Measurements from ENCODE around the gene ASB11. TPM values are rescaled to one million over a fixed set of nuclear protein-coding genes. Genes with fewer than 3 reads are reported as not detected.

ASB11 gene
- polyA plus RNA-seq, 1 donor (not counting 4 experiments of a cell fraction or from before 2014, with no cell fraction given), result not detected

GRCh38 chrX:15320297-15320696 lies 4.9 kb upstream of the ASB11 start:
- no peak for FAIRE-seq
- Histone ChIP-seq H3K4me2 (ENCODE audit: control insufficient read depth, extremely low read depth, insufficient read depth, low read depth, low read length) (no peak overlapping the region), H3K27me3 (ENCODE audit: control insufficient read depth, extremely low read depth, insufficient read depth, low read length) (no peaks in the 10 kb centered on the region), H4K20me1 (ENCODE audit: control insufficient read depth, extremely low read depth, insufficient read depth, low read length) (no peaks in the 10 kb centered on the region), H2AFZ (ENCODE audit: control insufficient read depth, low read length) (no peak overlapping the region), H3K9me1 (ENCODE audit: control insufficient read depth, extremely low read depth, insufficient read depth, low read length) (no peaks in the 10 kb centered on the region), H3K27ac (ENCODE audit: control insufficient read depth, insufficient read depth, low read length) (no peak overlapping the region), H3K79me2 (ENCODE audit: control insufficient read depth, insufficient read depth, low read length) (no peaks in the 10 kb centered on the region), H3K4me1 (ENCODE audit: control insufficient read depth, extremely low read depth, insufficient read depth, low read length) (no peaks in the 10 kb centered on the region), H3K9me3 (ENCODE audit: control insufficient read depth, low read depth, low read length) (no peaks in the 10 kb centered on the region), H3K9ac (ENCODE audit: control insufficient read depth, extremely low read depth, insufficient read depth, low read length) (no peak overlapping the region), H3K36me3 (ENCODE audit: control insufficient read depth in 2 of 2, extremely low read depth in 1 of 2, insufficient read depth in 2 of 2, low read length in 2 of 2) (peaks cover 0 to 2% of the 10 kb centered on the region in 2 experiments), H3K4me3 (ENCODE audit: control insufficient read depth in 2 of 3, extremely low read depth in 1 of 3, insufficient read depth in 2 of 3, low read depth in 1 of 3, low read length in 3 of 3) (no peak overlapping the region)
- no peak for DNase-seq (ENCODE audit: low read depth, low spot score)
- dilution Hi-C loops (cut with MboI; ENCODE audit: extremely low pct_ligation_motif_present, low sequenced_read_pairs), result no loop called here
- no peak for TF ChIP-seq EZH2 (IDR thresholded peaks at IDR 0.05; ENCODE audit: low read length)
- no peak for TF ChIP-seq CTCF (optimal IDR thresholded peaks at IDR 0.05 in 1 of 3, IDR thresholded peaks at IDR 0.05 in 1 of 3, conservative IDR thresholded peaks at IDR 0.05 in 1 of 3; ENCODE audit: extremely low read depth in 1 of 3, insufficient read depth in 2 of 3, low read length in 3 of 3)

GRCh38 chrX:15319075-15319474 lies 3.6 kb upstream of the ASB11 start:
- Histone ChIP-seq H3K4me3 (ENCODE audit: control insufficient read depth in 2 of 3, extremely low read depth in 1 of 3, insufficient read depth in 2 of 3, low read depth in 1 of 3, low read length in 3 of 3) (no peak overlapping the region), H3K9ac (ENCODE audit: control insufficient read depth, extremely low read depth, insufficient read depth, low read length) (no peak overlapping the region), H3K27me3 (ENCODE audit: control insufficient read depth, extremely low read depth, insufficient read depth, low read length) (no peaks in the 10 kb centered on the region), H3K27ac (ENCODE audit: control insufficient read depth, insufficient read depth, low read length) (no peak overlapping the region), H3K4me2 (ENCODE audit: control insufficient read depth, extremely low read depth, insufficient read depth, low read depth, low read length) (no peak overlapping the region), H3K79me2 (ENCODE audit: control insufficient read depth, insufficient read depth, low read length) (no peaks in the 10 kb centered on the region), H3K9me3 (ENCODE audit: control insufficient read depth, low read depth, low read length) (no peaks in the 10 kb centered on the region), H3K4me1 (ENCODE audit: control insufficient read depth, extremely low read depth, insufficient read depth, low read length) (no peaks in the 10 kb centered on the region), H3K9me1 (ENCODE audit: control insufficient read depth, extremely low read depth, insufficient read depth, low read length) (no peaks in the 10 kb centered on the region), H4K20me1 (ENCODE audit: control insufficient read depth, extremely low read depth, insufficient read depth, low read length) (no peaks in the 10 kb centered on the region), H3K36me3 (ENCODE audit: control insufficient read depth in 2 of 2, extremely low read depth in 1 of 2, insufficient read depth in 2 of 2, low read length in 2 of 2) (peaks cover 0 to 2% of the 10 kb centered on the region in 2 experiments), H2AFZ (ENCODE audit: control insufficient read depth, low read length) (no peak overlapping the region)
- no peak for FAIRE-seq
- no peak for DNase-seq (ENCODE audit: low read depth, low spot score)
- TF ChIP-seq CTCF (optimal IDR thresholded peaks at IDR 0.05 in 1 of 3, IDR thresholded peaks at IDR 0.05 in 1 of 3, conservative IDR thresholded peaks at IDR 0.05 in 1 of 3; ENCODE audit: extremely low read depth in 1 of 3, insufficient read depth in 2 of 3, low read length in 3 of 3), result no peak
- TF ChIP-seq EZH2 (IDR thresholded peaks at IDR 0.05; ENCODE audit: low read length), result no peak
- dilution Hi-C loops (cut with MboI; ENCODE audit: extremely low pct_ligation_motif_present, low sequenced_read_pairs), result no loop called here
